NCI-H2196 (cell line): ENCODE results near the gene KLHDC1.
"Not testable (repeated sequence)": the region's sequence is repeated elsewhere in the genome, so short reads cannot be mapped to it uniquely, and the experiment has no call there.

Experiments used
- DNase-seq: peaks from one replicate; lab custom pipeline; 2025; ENCODE audit not compliant: unreplicated experiment; lab: John Stamatoyannopoulos, UW

The KLHDC1 gene

GRCh38 chr14:49721733-49722435, 29.0 kb downstream of the KLHDC1 start:
- not testable (repeated sequence) for DNase-seq

GRCh38 chr14:49727171-49727570, 34.3 kb downstream of the KLHDC1 start:
- DNase-seq, result no peak

- DNase-seq, result no peak
Measured at GRCh38 chr14:49732896-49733295, 40.0 kb downstream of the KLHDC1 start.

- no peak for DNase-seq
Measured at GRCh38 chr14:49733836-49734235, 40.9 kb downstream of the KLHDC1 start.

GRCh38 chr14:49735669-49736068, 42.7 kb downstream of the KLHDC1 start:
- not testable (repeated sequence) for DNase-seq

- DNase-seq, result no peak
Measured at GRCh38 chr14:49745191-49745590, 52.3 kb downstream of the KLHDC1 start.

- not testable (repeated sequence) for DNase-seq
Measured at GRCh38 chr14:49746476-49746875, 53.6 kb downstream of the KLHDC1 start.

- no peak for DNase-seq
Measured at GRCh38 chr14:49754570-49755097, 61.7 kb downstream of the KLHDC1 start.

- no peak for DNase-seq
Measured at GRCh38 chr14:49755378-49755777, 62.5 kb downstream of the KLHDC1 start.

- no peak for DNase-seq
Measured at GRCh38 chr14:49761839-49762551, 69.1 kb downstream of the KLHDC1 start.

GRCh38 chr14:49766839-49767238, 73.9 kb downstream of the KLHDC1 start:
- DNase-seq, result no peak

- DNase-seq, result no peak
Measured at GRCh38 chr14:49767270-49767570, 74.3 kb downstream of the KLHDC1 start.

GRCh38 chr14:49767571-49768300, 74.8 kb downstream of the KLHDC1 start, which contains the start of gene KLHDC2:
Gene KLHDC2, plus strand, starts transcription at chr14:49768153. Its CDS starts 316 bp downstream, at chr14:49768469.
- DNase-seq, result peak; percentile 90

GRCh38 chr14:49768301-49769121, 75.6 kb downstream of the KLHDC1 start:
- peak; percentile 48 for DNase-seq

- no peak for DNase-seq
Measured at GRCh38 chr14:49769171-49769570, 76.3 kb downstream of the KLHDC1 start.

GRCh38 chr14:49769581-49770211, 76.8 kb downstream of the KLHDC1 start:
- DNase-seq, result no peak

- no peak for DNase-seq
Measured at GRCh38 chr14:49770212-49770817, 77.4 kb downstream of the KLHDC1 start.

GRCh38 chr14:49771691-49772090, 78.8 kb downstream of the KLHDC1 start:
- DNase-seq, result not testable (repeated sequence)

GRCh38 chr14:49774106-49774505, 81.2 kb downstream of the KLHDC1 start:
- DNase-seq, result no peak

GRCh38 chr14:49778421-49778820, 85.5 kb downstream of the KLHDC1 start:
- no peak for DNase-seq
